Tibial nerve (tissue), 4 donors: ENCODE data around the gene HOTAIR. TPM values are rescaled to one million over a fixed set of nuclear protein-coding genes. Genes with fewer than 3 reads are reported as not detected.

ENCODE experiments used
- DNase-seq, 2 donors: peaks; one replicate each; pipeline ENCODE4 v3.0.0-alpha.2; 2019; ENCODE audit warnings: low spot score in 2 of 2
- H3K27ac ChIP-seq, 4 donors: fragments of 200-600 bp; sonication (generic) in 3 of 4; one replicate each; pipeline ENCODE4 v1.5.1; 2017 to 2019; ENCODE audit warnings: mild to moderate bottlenecking in 1 of 4
- H3K27me3 ChIP-seq, 2 donors: fragments of 200-600 bp; sonication (generic) in 1 of 2; one replicate each; pipeline versions ENCODE4 v1.5.1 to v1.6.0; 2017 to 2019
- H3K36me3 ChIP-seq, 3 donors: fragments of 200-600 bp; sonication (generic); one replicate each; pipeline ENCODE4 v1.5.1; 2018 to 2019
- H3K4me1 ChIP-seq, 4 donors: fragments of 200-600 bp; sonication (generic) in 3 of 4; one replicate each; pipeline ENCODE4 v1.5.1; 2017 to 2019
- H3K4me3 ChIP-seq, 4 donors: fragments of 200-600 bp; sonication (generic) in 3 of 4; one replicate each; pipeline ENCODE4 v1.5.1; 2017 to 2019; ENCODE audit warnings: mild to moderate bottlenecking in 1 of 4, moderate library complexity in 1 of 4
- H3K9me3 ChIP-seq, 4 donors: fragments of 200-600 bp; sonication (generic) in 3 of 4; one replicate each; pipeline ENCODE4 v1.5.1; 2017 to 2019
- EP300 ChIP-seq, 2 donors: sonication (generic); formaldehyde crosslinking; IDR thresholded peaks; one replicate each; pipeline ENCODE4 v1.6.1; 2017; ENCODE audit warnings: antibody characterized with exemption in 2 of 2, mild to moderate bottlenecking in 1 of 2
- POLR2A ChIP-seq, 2 donors: fragments of 450-650 bp; IDR thresholded peaks; one replicate each; pipeline ENCODE4 v1.6.1; 2017; ENCODE audit warnings: antibody characterized with exemption in 2 of 2, mild to moderate bottlenecking in 2 of 2, moderate library complexity in 2 of 2
- WGBS, 2 donors: methylation state at CpG; one replicate each; pipeline ENCODE4 v1.1.5; 2018; 5-methylcytosine and 5-hydroxymethylcytosine counted together
- total RNA-seq, 4 donors: library from RNA; depleted of rRNA; stranded (reverse); fragments of >200 nt; gene quantifications; one replicate each; pipeline ENCODE4 v1.1.0, GENCODE V29; 2016
- TF ChIP-seq, protein P1 (sequence below), 5 experiments: fragments of 200-600 bp in 3 of 5; fragments of 450-650 bp in 2 of 5; sonication (generic) in 3 of 5; IDR thresholded peaks; one replicate each; pipeline ENCODE4 v1.5.1; 2016 to 2019; ENCODE audit warnings: antibody characterized with exemption in 5 of 5, mild to moderate bottlenecking in 3 of 5, moderate library complexity in 2 of 5

Gene HOTAIR
- total RNA-seq, 4 donors from 2014 or later: 0.20 to 0.42 (median 0.30) TPM; not detected in 1

GRCh38 chr12:53939141-53940108, 35.3 kb downstream of the HOTAIR start:
- Histone ChIP-seq H3K27ac (no peak overlapping the region), H3K36me3 (no peaks in the 10 kb centered on the region), H3K9me3 (no peaks in the 10 kb centered on the region), H3K4me3 (peak overlapping the region in 1 of 4 donors; percentile 34), H3K4me1 (peaks cover 0 to 33% (median 5%) of the 10 kb centered on the region in 4 donors), H3K27me3 (peaks cover 11 to 100% of the 10 kb centered on the region in 2 donors)
- 5 to 7% methylated on average over 18 to 64 of the region's 91 CpGs for WGBS, 2 donors
- DNase-seq: no peak
- TF ChIP-seq POLR2A (IDR thresholded peaks at IDR 0.05) (no peak), EP300 (IDR thresholded peaks at IDR 0.05) (no peak)
- TF ChIP-seq, protein P1, sequence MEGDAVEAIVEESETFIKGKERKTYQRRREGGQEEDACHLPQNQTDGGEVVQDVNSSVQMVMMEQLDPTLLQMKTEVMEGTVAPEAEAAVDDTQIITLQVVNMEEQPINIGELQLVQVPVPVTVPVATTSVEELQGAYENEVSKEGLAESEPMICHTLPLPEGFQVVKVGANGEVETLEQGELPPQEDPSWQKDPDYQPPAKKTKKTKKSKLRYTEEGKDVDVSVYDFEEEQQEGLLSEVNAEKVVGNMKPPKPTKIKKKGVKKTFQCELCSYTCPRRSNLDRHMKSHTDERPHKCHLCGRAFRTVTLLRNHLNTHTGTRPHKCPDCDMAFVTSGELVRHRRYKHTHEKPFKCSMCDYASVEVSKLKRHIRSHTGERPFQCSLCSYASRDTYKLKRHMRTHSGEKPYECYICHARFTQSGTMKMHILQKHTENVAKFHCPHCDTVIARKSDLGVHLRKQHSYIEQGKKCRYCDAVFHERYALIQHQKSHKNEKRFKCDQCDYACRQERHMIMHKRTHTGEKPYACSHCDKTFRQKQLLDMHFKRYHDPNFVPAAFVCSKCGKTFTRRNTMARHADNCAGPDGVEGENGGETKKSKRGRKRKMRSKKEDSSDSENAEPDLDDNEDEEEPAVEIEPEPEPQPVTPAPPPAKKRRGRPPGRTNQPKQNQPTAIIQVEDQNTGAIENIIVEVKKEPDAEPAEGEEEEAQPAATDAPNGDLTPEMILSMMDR (IDR thresholded peaks at IDR 0.05): no peak

DNA sequence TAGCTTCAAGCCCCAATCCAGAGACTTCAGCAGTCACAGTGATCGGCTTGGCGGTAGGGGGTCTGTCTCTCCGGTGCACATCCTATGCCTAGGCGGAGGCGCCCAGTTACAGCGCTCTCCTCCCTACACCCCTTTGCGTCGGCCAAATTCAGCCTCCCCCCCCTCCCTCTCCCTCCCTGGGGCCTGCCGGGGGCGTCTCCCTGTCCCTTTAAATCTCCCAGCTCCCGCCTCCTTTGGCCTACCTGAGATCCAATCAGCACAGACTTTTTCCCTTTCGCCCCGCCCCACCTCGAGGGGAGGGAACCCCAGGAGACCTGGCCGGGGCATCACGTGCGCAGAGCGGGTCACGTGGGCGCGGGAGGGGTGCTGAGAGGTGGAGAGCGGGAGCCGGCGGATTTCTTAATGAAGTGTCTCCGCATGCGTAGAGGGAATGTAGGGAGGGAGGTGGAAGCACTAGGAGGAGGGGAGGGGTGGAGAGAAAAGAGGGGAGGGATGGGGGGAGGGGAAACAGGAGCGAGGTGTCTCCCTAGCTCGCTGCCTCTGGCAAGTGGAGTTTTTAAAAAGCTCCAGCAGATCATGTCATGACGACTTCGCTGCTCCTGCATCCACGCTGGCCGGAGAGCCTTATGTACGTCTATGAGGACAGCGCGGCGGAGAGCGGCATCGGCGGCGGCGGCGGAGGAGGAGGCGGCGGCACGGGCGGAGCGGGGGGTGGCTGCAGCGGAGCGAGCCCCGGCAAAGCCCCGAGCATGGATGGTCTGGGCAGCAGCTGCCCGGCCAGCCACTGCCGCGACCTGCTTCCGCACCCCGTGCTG, 36.2 kb downstream of the HOTAIR start, which contains the start of gene HOXC13:
Gene HOXC13 (plus strand): TSS at position 506 of the 815 bp plus-strand sequence. CDS start 76 bp downstream, at position 582.
- DNase-seq: peak in 1 of 2 donors; percentile 42
- peaks cover 11 to 100% of the 10 kb centered on the region in 2 donors for H3K27me3 ChIP-seq
- peak within 1 kb of the TSS in 1 of 4 donors; percentile 34 for H3K4me3 ChIP-seq
- no peaks in the 10 kb centered on the region for H3K9me3 ChIP-seq
- H3K27ac ChIP-seq: no peak within 1 kb of the TSS
- H3K4me1 ChIP-seq: peaks cover 0 to 32% (median 5%) of the 10 kb centered on the region in 4 donors
- WGBS, 2 donors: 2 to 3% methylated on average over 51 to 56 of the region's 56 CpGs
- no peak for TF ChIP-seq EP300 (IDR thresholded peaks at IDR 0.05)
- no peak for TF ChIP-seq POLR2A (IDR thresholded peaks at IDR 0.05)
- TF ChIP-seq, protein P1 (IDR thresholded peaks at IDR 0.05): no peak
- H3K36me3 ChIP-seq: no peaks in the 10 kb centered on the region

DNA sequence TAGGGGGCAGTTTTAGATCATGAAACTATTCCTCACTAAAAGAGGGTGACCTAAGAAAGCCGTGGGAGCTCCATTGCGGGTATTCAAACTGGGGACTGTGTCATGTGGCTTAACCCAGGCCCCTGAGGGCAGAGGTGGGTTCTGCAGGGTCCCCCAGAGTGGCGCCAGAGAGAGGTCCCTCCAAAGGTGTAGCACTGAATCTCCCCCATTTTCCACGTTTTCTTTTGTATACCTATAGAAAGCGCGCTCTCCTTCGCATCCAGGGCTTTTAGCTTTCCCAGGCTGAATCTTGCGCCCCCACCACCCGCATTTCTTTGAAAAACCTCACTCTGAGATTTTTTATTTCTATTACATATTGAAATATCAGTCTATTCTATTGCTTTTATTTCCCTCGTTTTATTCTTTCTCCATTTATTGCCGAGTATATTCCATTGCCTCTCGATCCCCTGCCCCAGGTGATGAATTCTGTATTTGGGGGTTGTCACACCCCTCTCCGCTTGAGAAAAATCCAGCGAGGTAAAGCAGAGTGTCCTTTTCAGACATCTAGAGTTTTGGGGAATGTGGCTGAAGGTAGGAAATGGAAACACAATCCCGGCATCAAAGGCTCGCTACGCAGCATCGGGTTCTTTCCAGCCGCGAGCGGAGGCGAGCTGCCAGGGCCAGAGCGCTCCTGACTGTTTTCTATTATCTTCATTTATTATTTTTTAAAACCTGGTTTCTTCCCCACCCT, 37.0 kb downstream of the HOTAIR start:
- Histone ChIP-seq H3K36me3 (no peaks in the 10 kb centered on the region), H3K4me1 (peaks cover 0 to 32% (median 5%) of the 10 kb centered on the region in 4 donors), H3K27ac (no peak overlapping the region), H3K4me3 (peak overlapping the region in 1 of 4 donors; percentile 34), H3K27me3 (peaks cover 11 to 100% of the 10 kb centered on the region in 2 donors), H3K9me3 (no peaks in the 10 kb centered on the region)
- WGBS, 2 donors: 15 to 18% methylated on average over 23 of the region's 23 CpGs
- no peak for DNase-seq
- TF ChIP-seq, protein P1 (IDR thresholded peaks at IDR 0.05): no peak
- TF ChIP-seq EP300 (IDR thresholded peaks at IDR 0.05) (no peak), POLR2A (IDR thresholded peaks at IDR 0.05) (no peak)

GRCh38 chr12:53937099-53937498, 37.7 kb downstream of the HOTAIR start:
- no peak for DNase-seq
- H3K4me3 ChIP-seq: no peak overlapping the region
- 5 to 17% methylated on average over 12 of the region's 12 CpGs for WGBS, 2 donors
- peaks cover 11 to 100% of the 10 kb centered on the region in 2 donors for H3K27me3 ChIP-seq
- no peak for TF ChIP-seq EP300 (IDR thresholded peaks at IDR 0.05)
- TF ChIP-seq, protein P1 (IDR thresholded peaks at IDR 0.05): no peak
- TF ChIP-seq POLR2A (IDR thresholded peaks at IDR 0.05): no peak
- peaks cover 0 to 32% (median 5%) of the 10 kb centered on the region in 4 donors for H3K4me1 ChIP-seq
- H3K27ac ChIP-seq: no peak overlapping the region
- no peaks in the 10 kb centered on the region for H3K36me3 ChIP-seq
- H3K9me3 ChIP-seq: no peaks in the 10 kb centered on the region
